Measurements from ENCODE around the gene GIMAP6.
A peak's percentile ranks its signal among the peaks of the same experiment; 100 is the strongest.
"Not testable (repeated sequence)": the region's sequence is repeated elsewhere in the genome, so short reads cannot be mapped to it uniquely, and the experiment has no call there.

The GIMAP6 gene

GRCh38 chr7:150587551-150587950, 44.6 kb downstream of the GIMAP6 start:
- WGBS (ENCODE audit: insufficient coverage) = no CpG with 5 or more reads among the region's 1 CpG
- CTCF ChIA-PET = interaction anchor here (0.7 kb wide), 1 partner anchor 18 kb away, joined by 3 read pairs; no protein-coding TSS in a partner anchor

GRCh38 chr7:150586785-150587152, 45.4 kb downstream of the GIMAP6 start:
- CTCF ChIA-PET = interaction anchor here (0.7 kb wide), 2 partner anchors 19 to 110 kb away, joined by 3 read pairs; no protein-coding TSS in a partner anchor
- no peaks in the 10 kb centered on the region for H3K36me3 ChIP-seq (ENCODE audit: control insufficient read depth in 4 of 4, insufficient read depth in 4 of 4, low read length in 3 of 4)
- peaks cover 0 to 5% (median 0%) of the 10 kb centered on the region in 5 experiments for H3K27me3 ChIP-seq (replicated peaks in 2 of 5; ENCODE audit: control insufficient read depth in 4 of 5, insufficient read depth in 5 of 5, low read length in 4 of 5)
- H3K4me3 ChIP-seq (ENCODE audit: control insufficient read depth in 1 of 7, extremely low read depth in 1 of 7, insufficient read depth in 4 of 7, low read depth in 2 of 7, low read length in 6 of 7) = no peak overlapping the region
- no peak overlapping the region for H3K27ac ChIP-seq (ENCODE audit: insufficient read depth in 1 of 2, low read depth in 1 of 2, low read length in 2 of 2, poor library complexity in 1 of 2, severe bottlenecking in 2 of 2)
- peaks cover 12 to 18% (median 12%) of the 10 kb centered on the region in 4 experiments for H3K4me1 ChIP-seq (ENCODE audit: control extremely low read depth in 1 of 4, control insufficient read depth in 4 of 4, insufficient read depth in 4 of 4, low read length in 3 of 4)
- POLR2A ChIA-PET = no interaction called here
- peak in 2 of 3 donors; percentile 23 to 42 for DNase-seq
- H3K9me3 ChIP-seq (ENCODE audit: control extremely low read depth in 1 of 5, control insufficient read depth in 4 of 5, insufficient read depth in 2 of 5, low read depth in 1 of 5, low read length in 4 of 5) = peaks cover 0 to 4% (median 0%) of the 10 kb centered on the region in 5 experiments

More at GRCh38 chr7:150587551-150587950, 44.6 kb downstream of the GIMAP6 start:
- H3K4me3 ChIP-seq (ENCODE audit: control insufficient read depth in 1 of 7, extremely low read depth in 1 of 7, insufficient read depth in 4 of 7, low read depth in 2 of 7, low read length in 6 of 7) = no peak overlapping the region
- H3K27ac ChIP-seq (ENCODE audit: insufficient read depth in 1 of 2, low read depth in 1 of 2, low read length in 2 of 2, poor library complexity in 1 of 2, severe bottlenecking in 2 of 2) = no peak overlapping the region
- POLR2A ChIA-PET = no interaction called here
- H3K27me3 ChIP-seq (replicated peaks in 2 of 5; ENCODE audit: control insufficient read depth in 4 of 5, insufficient read depth in 5 of 5, low read length in 4 of 5) = peaks cover 0 to 2% (median 0%) of the 10 kb centered on the region in 5 experiments
- H3K9me3 ChIP-seq (ENCODE audit: control extremely low read depth in 1 of 5, control insufficient read depth in 4 of 5, insufficient read depth in 2 of 5, low read depth in 1 of 5, low read length in 4 of 5) = peaks cover 0 to 11% (median 2%) of the 10 kb centered on the region in 5 experiments
- peak in 2 of 3 donors; percentile 32 to 60 for DNase-seq
- no peaks in the 10 kb centered on the region for H3K36me3 ChIP-seq (ENCODE audit: control insufficient read depth in 4 of 4, insufficient read depth in 4 of 4, low read length in 3 of 4)
- peaks cover 12 to 18% (median 12%) of the 10 kb centered on the region in 4 experiments for H3K4me1 ChIP-seq (ENCODE audit: control extremely low read depth in 1 of 4, control insufficient read depth in 4 of 4, insufficient read depth in 4 of 4, low read length in 3 of 4)

GRCh38 chr7:150586068-150586784, 46.0 kb downstream of the GIMAP6 start:
- POLR2A ChIA-PET = no interaction called here
- Histone ChIP-seq H3K27ac (ENCODE audit: insufficient read depth in 1 of 2, low read depth in 1 of 2, low read length in 2 of 2, poor library complexity in 1 of 2, severe bottlenecking in 2 of 2) (no peak overlapping the region), H3K27me3 (replicated peaks in 2 of 5; ENCODE audit: control insufficient read depth in 4 of 5, insufficient read depth in 5 of 5, low read length in 4 of 5) (peaks cover 0 to 5% (median 0%) of the 10 kb centered on the region in 5 experiments), H3K9me3 (ENCODE audit: control extremely low read depth in 1 of 5, control insufficient read depth in 4 of 5, insufficient read depth in 2 of 5, low read depth in 1 of 5, low read length in 4 of 5) (no peaks in the 10 kb centered on the region), H3K4me3 (ENCODE audit: control insufficient read depth in 1 of 7, extremely low read depth in 1 of 7, insufficient read depth in 4 of 7, low read depth in 2 of 7, low read length in 6 of 7) (no peak overlapping the region), H3K36me3 (ENCODE audit: control insufficient read depth in 4 of 4, insufficient read depth in 4 of 4, low read length in 3 of 4) (no peaks in the 10 kb centered on the region), H3K4me1 (ENCODE audit: control extremely low read depth in 1 of 4, control insufficient read depth in 4 of 4, insufficient read depth in 4 of 4, low read length in 3 of 4) (peaks cover 12 to 19% (median 13%) of the 10 kb centered on the region in 4 experiments)
- WGBS (ENCODE audit: insufficient coverage) = 60% methylated on average over 4 of the region's 4 CpGs
- CTCF ChIA-PET = interaction anchor here (0.7 kb wide), 1 partner anchor 111 kb away, joined by 3 read pairs; no protein-coding TSS in a partner anchor
- DNase-seq = peak in 2 of 3 donors; percentile 58 to 65

DNA sequence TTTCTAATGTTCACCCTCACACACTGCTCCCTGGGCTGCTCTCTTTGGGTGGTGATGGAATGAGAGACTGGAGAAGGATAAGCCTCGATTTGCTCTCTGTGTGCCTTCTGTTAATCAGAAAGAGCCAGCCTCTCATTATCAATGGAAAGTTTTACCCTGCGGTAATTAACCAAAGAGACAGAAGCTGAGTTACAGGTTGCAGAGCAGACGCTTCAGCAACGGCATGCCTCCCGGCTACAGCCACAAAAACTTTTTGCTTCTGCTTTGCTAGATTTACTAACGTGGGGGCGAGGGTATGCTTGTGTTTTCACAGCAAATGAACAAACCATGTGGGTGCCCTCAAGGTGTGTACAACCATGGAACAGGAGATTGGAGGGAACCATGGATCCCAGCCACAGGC, 47.0 kb downstream of the GIMAP6 start:
- no peak for DNase-seq
- Histone ChIP-seq H3K9me3 (ENCODE audit: control extremely low read depth in 1 of 5, control insufficient read depth in 4 of 5, insufficient read depth in 2 of 5, low read depth in 1 of 5, low read length in 4 of 5) (peaks cover 0 to 2% (median 0%) of the 10 kb centered on the region in 5 experiments), H3K4me3 (ENCODE audit: control insufficient read depth in 1 of 7, extremely low read depth in 1 of 7, insufficient read depth in 4 of 7, low read depth in 2 of 7, low read length in 6 of 7) (no peak overlapping the region), H3K4me1 (ENCODE audit: control extremely low read depth in 1 of 4, control insufficient read depth in 4 of 4, insufficient read depth in 4 of 4, low read length in 3 of 4) (peaks cover 17 to 26% (median 21%) of the 10 kb centered on the region in 4 experiments), H3K27me3 (replicated peaks in 2 of 5; ENCODE audit: control insufficient read depth in 4 of 5, insufficient read depth in 5 of 5, low read length in 4 of 5) (peaks cover 0 to 5% (median 0%) of the 10 kb centered on the region in 5 experiments), H3K36me3 (ENCODE audit: control insufficient read depth in 4 of 4, insufficient read depth in 4 of 4, low read length in 3 of 4) (no peaks in the 10 kb centered on the region), H3K27ac (ENCODE audit: insufficient read depth in 1 of 2, low read depth in 1 of 2, low read length in 2 of 2, poor library complexity in 1 of 2, severe bottlenecking in 2 of 2) (no peak overlapping the region)
- 100% methylated on average over 7 of the region's 7 CpGs for WGBS (ENCODE audit: insufficient coverage)
- ChIA-PET POLR2A (no interaction called here), CTCF (interaction anchor here (0.6 kb wide), 1 partner anchor 136 kb away, joined by 3 read pairs; no protein-coding TSS in a partner anchor)

DNA sequence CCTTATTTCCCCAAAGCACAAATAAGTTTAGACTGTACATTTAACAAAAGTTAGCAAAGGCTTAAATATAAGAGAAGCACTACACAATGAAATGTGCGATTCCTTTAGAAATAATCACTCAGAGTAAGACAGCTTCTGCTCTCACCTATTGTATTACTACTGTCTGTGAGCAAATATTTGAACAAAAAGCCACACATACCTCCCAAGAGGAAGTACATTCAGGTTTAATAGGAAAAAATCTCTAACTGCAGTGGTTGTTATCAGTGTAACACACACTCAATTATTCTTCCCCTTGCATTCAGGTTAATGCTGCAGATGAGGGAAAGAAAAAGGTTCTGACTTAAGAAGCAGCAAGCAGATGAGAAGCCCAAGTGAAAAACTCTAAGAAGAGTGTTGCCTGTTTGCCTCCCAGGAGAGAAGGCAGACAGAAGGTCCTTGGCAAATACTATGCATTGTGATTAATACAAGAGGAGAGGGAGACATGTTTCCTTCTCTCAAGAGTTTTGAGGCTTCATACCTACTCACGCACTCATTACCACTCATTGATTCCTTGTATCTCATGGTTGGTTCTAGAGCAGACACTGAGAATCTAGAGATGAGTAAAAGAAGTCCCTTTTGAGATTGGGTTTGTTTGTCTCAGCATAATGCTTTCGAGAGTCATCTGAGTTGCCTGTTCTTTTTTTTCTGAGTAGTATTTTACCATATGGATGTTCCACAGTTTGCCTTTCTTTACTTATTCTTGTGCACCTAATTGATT, 51.4 kb downstream of the GIMAP6 start:
- DNase-seq = peak in 2 of 3 donors; percentile 57 to 75
- POLR2A ChIA-PET = no interaction called here
- Histone ChIP-seq H3K27me3 (replicated peaks in 2 of 5; ENCODE audit: control insufficient read depth in 4 of 5, insufficient read depth in 5 of 5, low read length in 4 of 5) (peaks cover 0 to 5% (median 0%) of the 10 kb centered on the region in 5 experiments), H3K36me3 (ENCODE audit: control insufficient read depth in 4 of 4, insufficient read depth in 4 of 4, low read length in 3 of 4) (no peaks in the 10 kb centered on the region), H3K9me3 (ENCODE audit: control extremely low read depth in 1 of 5, control insufficient read depth in 4 of 5, insufficient read depth in 2 of 5, low read depth in 1 of 5, low read length in 4 of 5) (peaks cover 0 to 2% (median 0%) of the 10 kb centered on the region in 5 experiments), H3K4me1 (ENCODE audit: control extremely low read depth in 1 of 4, control insufficient read depth in 4 of 4, insufficient read depth in 4 of 4, low read length in 3 of 4) (peaks cover 5 to 15% (median 8%) of the 10 kb centered on the region in 4 experiments), H3K4me3 (ENCODE audit: control insufficient read depth in 1 of 7, extremely low read depth in 1 of 7, insufficient read depth in 4 of 7, low read depth in 2 of 7, low read length in 6 of 7) (peak overlapping the region in 1 of 7 experiments; percentile 0), H3K27ac (ENCODE audit: insufficient read depth in 1 of 2, low read depth in 1 of 2, low read length in 2 of 2, poor library complexity in 1 of 2, severe bottlenecking in 2 of 2) (no peak overlapping the region)
- CTCF ChIA-PET = interaction anchor here (1.2 kb wide), 1 partner anchor 11 kb away, joined by 3 read pairs; no protein-coding TSS in a partner anchor
- no CpG with 5 or more reads among the region's 3 CpGs for WGBS (ENCODE audit: insufficient coverage)

- H3K27ac ChIP-seq (ENCODE audit: insufficient read depth in 1 of 2, low read depth in 1 of 2, low read length in 2 of 2, poor library complexity in 1 of 2, severe bottlenecking in 2 of 2); POLR2A ChIA-PET; H3K9me3 ChIP-seq (ENCODE audit: control extremely low read depth in 1 of 5, control insufficient read depth in 4 of 5, insufficient read depth in 2 of 5, low read depth in 1 of 5, low read length in 4 of 5); CTCF ChIA-PET; H3K27me3 ChIP-seq (replicated peaks in 2 of 5; ENCODE audit: control insufficient read depth in 4 of 5, insufficient read depth in 5 of 5, low read length in 4 of 5); H3K36me3 ChIP-seq (ENCODE audit: control insufficient read depth in 4 of 4, insufficient read depth in 4 of 4, low read length in 3 of 4): not testable (repeated sequence)
- H3K4me3 ChIP-seq (ENCODE audit: control insufficient read depth in 1 of 7, extremely low read depth in 1 of 7, insufficient read depth in 4 of 7, low read depth in 2 of 7, low read length in 6 of 7) = peak overlapping the region in 1 of 7 experiments; percentile 0
- WGBS (ENCODE audit: insufficient coverage) = 40% methylated on average over 2 of the region's 7 CpGs
- H3K4me1 ChIP-seq (ENCODE audit: control extremely low read depth in 1 of 4, control insufficient read depth in 4 of 4, insufficient read depth in 4 of 4, low read length in 3 of 4) = peaks cover 5 to 15% (median 8%) of the 10 kb centered on the region in 4 experiments
- DNase-seq = peak in 2 of 3 donors; percentile 37 to 69
Measured at GRCh38 chr7:150579979-150580637, 52.1 kb downstream of the GIMAP6 start.
